ENCODE data around the gene HOXB3. TPM values are rescaled to one million over a fixed set of nuclear protein-coding genes. Genes with fewer than 3 reads are reported as not detected.

Gene HOXB3
- total RNA-seq, 4 donors from 2014 or later = 10.8 to 34.9 (median 28.7) TPM

GRCh38 chr17:48526608-48527546, 63.2 kb downstream of the HOXB3 start:
- intact Hi-C loops (cut with DNase I) = no loop called here
- no peaks in the 10 kb centered on the region for H3K36me3 ChIP-seq
- no peak for TF ChIP-seq CTCF (IDR thresholded peaks at IDR 0.05)
- no peak for TF ChIP-seq POLR2A (IDR thresholded peaks at IDR 0.05; ENCODE audit: low read depth)
- no peak for TF ChIP-seq EP300 (IDR thresholded peaks at IDR 0.05)
- no peak for TF ChIP-seq POLR2AphosphoS5 (IDR thresholded peaks at IDR 0.05)
- H3K9me3 ChIP-seq = no peaks in the 10 kb centered on the region
- WGBS = 56% methylated on average over 32 of the region's 59 CpGs
- no peak for DNase-seq (ENCODE audit: extremely low spot score)
- H3K27me3 ChIP-seq = peaks cover 0 to 12% (median 0%) of the 10 kb centered on the region in 4 donors
- H3K4me1 ChIP-seq = peaks cover 0 to 23% (median 17%) of the 10 kb centered on the region in 4 donors
- H3K4me3 ChIP-seq = peak overlapping the region in 3 of 4 donors; percentile 16 to 33 (median 25)
- H3K27ac ChIP-seq (replicated peaks in 1 of 4) = no peak overlapping the region

GRCh38 chr17:48523010-48523409, 67.0 kb downstream of the HOXB3 start:
- Histone ChIP-seq H3K27me3 (peaks cover 0 to 12% (median 0%) of the 10 kb centered on the region in 4 donors), H3K9me3 (no peaks in the 10 kb centered on the region), H3K4me3 (no peak overlapping the region), H3K4me1 (peaks cover 0 to 25% (median 20%) of the 10 kb centered on the region in 4 donors), H3K36me3 (no peaks in the 10 kb centered on the region), H3K27ac (replicated peaks in 1 of 4) (no peak overlapping the region)
- DNase-seq (ENCODE audit: extremely low spot score) = no peak
- TF ChIP-seq EP300 (IDR thresholded peaks at IDR 0.05) = no peak
- TF ChIP-seq CTCF (IDR thresholded peaks at IDR 0.05) = peak in 1 of 3 experiments; percentile 12
- TF ChIP-seq POLR2AphosphoS5 (IDR thresholded peaks at IDR 0.05) = no peak
- no peak for TF ChIP-seq POLR2A (IDR thresholded peaks at IDR 0.05; ENCODE audit: low read depth)
- 46% methylated on average over 6 of the region's 6 CpGs for WGBS
- intact Hi-C loops (cut with DNase I) = no loop called here

- peaks cover 0 to 23% (median 18%) of the 10 kb centered on the region in 4 donors for H3K4me1 ChIP-seq
- TF ChIP-seq POLR2A (IDR thresholded peaks at IDR 0.05; ENCODE audit: low read depth) (no peak), EP300 (IDR thresholded peaks at IDR 0.05) (no peak), CTCF (IDR thresholded peaks at IDR 0.05) (no peak), POLR2AphosphoS5 (IDR thresholded peaks at IDR 0.05) (no peak)
- peak overlapping the region in 2 of 4 donors; percentile 19 to 38 for H3K27ac ChIP-seq (replicated peaks in 1 of 4)
- intact Hi-C loops (cut with DNase I) = no loop called here
- peaks cover 0 to 9% (median 0%) of the 10 kb centered on the region in 4 donors for H3K27me3 ChIP-seq
- WGBS = 25% methylated on average over 8 of the region's 8 CpGs
- H3K9me3 ChIP-seq = no peaks in the 10 kb centered on the region
- no peak overlapping the region for H3K4me3 ChIP-seq
- no peaks in the 10 kb centered on the region for H3K36me3 ChIP-seq
- DNase-seq (ENCODE audit: extremely low spot score) = no peak
These were observed 67.9 kb downstream of the HOXB3 start for GRCh38 chr17:48522031-48522653.

GRCh38 chr17:48520631-48521079, 69.4 kb downstream of the HOXB3 start:
- H3K27me3 ChIP-seq = no peaks in the 10 kb centered on the region
- 81% methylated on average over 1 of the region's 1 CpG for WGBS
- no peaks in the 10 kb centered on the region for H3K9me3 ChIP-seq
- H3K27ac ChIP-seq (replicated peaks in 1 of 4) = no peak overlapping the region
- TF ChIP-seq POLR2A (IDR thresholded peaks at IDR 0.05; ENCODE audit: low read depth) (no peak), EP300 (IDR thresholded peaks at IDR 0.05) (no peak), CTCF (IDR thresholded peaks at IDR 0.05) (no peak), POLR2AphosphoS5 (IDR thresholded peaks at IDR 0.05) (no peak)
- H3K36me3 ChIP-seq = no peaks in the 10 kb centered on the region
- no peak for DNase-seq (ENCODE audit: extremely low spot score)
- intact Hi-C loops (cut with DNase I) = no loop called here
- H3K4me3 ChIP-seq = no peak overlapping the region
- H3K4me1 ChIP-seq = peaks cover 0 to 20% (median 17%) of the 10 kb centered on the region in 4 donors
